Thyroid gland (tissue), 4 donors: Measurements from ENCODE around the gene TNC.

Experiments used
- POLR2A ChIP-seq, 2 donors: fragments of 450-650 bp; IDR thresholded peaks; one replicate each; pipeline ENCODE4 v1.6.1; 2017; ENCODE audit warnings: antibody characterized with exemption in 2 of 2, mild to moderate bottlenecking in 2 of 2, moderate library complexity in 1 of 2
- TF ChIP-seq, protein P1 (sequence below), 6 experiments: fragments of 200-600 bp in 3 of 6; fragments of 450-650 bp in 3 of 6; sonication (generic) in 3 of 6; IDR thresholded peaks; one replicate each; pipeline ENCODE4 v1.5.1; 2016 to 2019; ENCODE audit warnings: antibody characterized with exemption in 6 of 6, mild to moderate bottlenecking in 2 of 6, inconsistent platforms in 1 of 6, moderate library complexity in 1 of 6

DNA sequence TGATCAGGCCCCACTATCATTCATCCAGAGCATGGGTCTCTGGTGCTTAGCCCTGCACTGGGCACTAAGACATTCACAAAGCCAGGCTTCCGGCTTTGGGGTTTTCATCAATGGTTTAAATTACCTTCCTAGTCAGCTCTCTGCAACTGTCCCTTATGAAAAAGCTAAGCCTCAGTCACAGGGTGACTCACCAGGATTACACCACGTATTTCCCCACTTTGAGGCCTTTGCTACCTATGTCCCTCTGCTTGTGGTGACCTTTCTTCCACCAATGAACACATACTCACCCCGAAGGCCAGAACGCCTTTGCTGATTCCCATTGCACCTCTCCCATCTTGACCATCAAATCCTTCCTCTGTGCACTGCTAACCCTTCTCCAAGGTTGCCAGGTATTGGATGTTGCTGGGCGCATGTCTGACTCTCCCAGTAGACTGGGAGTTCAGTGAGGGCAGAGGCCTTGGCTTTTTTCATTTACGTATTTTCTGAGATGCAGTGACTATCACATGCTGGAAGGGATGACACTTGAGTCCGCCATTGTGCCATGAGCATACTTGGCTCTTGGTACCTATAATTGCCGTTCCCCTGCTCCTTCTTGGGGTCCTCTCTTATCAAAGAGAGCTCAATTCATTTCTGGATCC lies 128.9 kb downstream of the TNC start:
- no peak for TF ChIP-seq POLR2A (IDR thresholded peaks at IDR 0.05)
- TF ChIP-seq, protein P1, sequence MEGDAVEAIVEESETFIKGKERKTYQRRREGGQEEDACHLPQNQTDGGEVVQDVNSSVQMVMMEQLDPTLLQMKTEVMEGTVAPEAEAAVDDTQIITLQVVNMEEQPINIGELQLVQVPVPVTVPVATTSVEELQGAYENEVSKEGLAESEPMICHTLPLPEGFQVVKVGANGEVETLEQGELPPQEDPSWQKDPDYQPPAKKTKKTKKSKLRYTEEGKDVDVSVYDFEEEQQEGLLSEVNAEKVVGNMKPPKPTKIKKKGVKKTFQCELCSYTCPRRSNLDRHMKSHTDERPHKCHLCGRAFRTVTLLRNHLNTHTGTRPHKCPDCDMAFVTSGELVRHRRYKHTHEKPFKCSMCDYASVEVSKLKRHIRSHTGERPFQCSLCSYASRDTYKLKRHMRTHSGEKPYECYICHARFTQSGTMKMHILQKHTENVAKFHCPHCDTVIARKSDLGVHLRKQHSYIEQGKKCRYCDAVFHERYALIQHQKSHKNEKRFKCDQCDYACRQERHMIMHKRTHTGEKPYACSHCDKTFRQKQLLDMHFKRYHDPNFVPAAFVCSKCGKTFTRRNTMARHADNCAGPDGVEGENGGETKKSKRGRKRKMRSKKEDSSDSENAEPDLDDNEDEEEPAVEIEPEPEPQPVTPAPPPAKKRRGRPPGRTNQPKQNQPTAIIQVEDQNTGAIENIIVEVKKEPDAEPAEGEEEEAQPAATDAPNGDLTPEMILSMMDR (IDR thresholded peaks at IDR 0.05) = no peak
